Midbrain (tissue), 1 donor: Measurements from ENCODE around the gene ACTL6B.

Experiments
- DNase-seq: peaks from one replicate; lab custom pipeline; 2025; lab: John Stamatoyannopoulos, UW

Gene ACTL6B

GRCh38 chr7:100683659-100684533 lies 27.6 kb upstream of the ACTL6B start:
- no peak for DNase-seq

- no peak for DNase-seq
These were observed 26.9 kb upstream of the ACTL6B start for GRCh38 chr7:100682991-100683658.

- DNase-seq: no peak
These were observed 26.0 kb upstream of the ACTL6B start for GRCh38 chr7:100682228-100682741.

GRCh38 chr7:100681491-100682227 lies 25.4 kb upstream of the ACTL6B start:
- DNase-seq: no peak

GRCh38 chr7:100680576-100681271 lies 24.5 kb upstream of the ACTL6B start:
- DNase-seq: no peak

GRCh38 chr7:100679927-100680575 lies 23.8 kb upstream of the ACTL6B start:
- DNase-seq: no peak

- no peak for DNase-seq
These were observed 23.1 kb upstream of the ACTL6B start for GRCh38 chr7:100679129-100679926.

- DNase-seq: no peak
These were observed 22.2 kb upstream of the ACTL6B start for GRCh38 chr7:100678291-100678984.

GRCh38 chr7:100677308-100678267 lies 21.3 kb upstream of the ACTL6B start:
- DNase-seq: no peak

GRCh38 chr7:100676501-100677306 lies 20.5 kb upstream of the ACTL6B start:
- no peak for DNase-seq

GRCh38 chr7:100675581-100676350 lies 19.5 kb upstream of the ACTL6B start:
- peak; percentile 73 for DNase-seq

GRCh38 chr7:100675105-100675451 lies 18.8 kb upstream of the ACTL6B start:
- no peak for DNase-seq

- DNase-seq: peak; percentile 20
These were observed 18.3 kb upstream of the ACTL6B start for GRCh38 chr7:100674411-100675104.

- peak; percentile 45 for DNase-seq
These were observed 17.7 kb upstream of the ACTL6B start for GRCh38 chr7:100673942-100674410.

- peak; percentile 98 for DNase-seq
These were observed 17.2 kb upstream of the ACTL6B start, which contains the start of gene GNB2 for GRCh38 chr7:100673302-100673941. Gene GNB2 (plus strand): TSS chr7:100673740. CDS start chr7:100676266, 2,526 bp downstream.
